Right lobe of liver (tissue), 4 donors: Measurements from ENCODE around the gene OLIG2.

ENCODE experiments used
- POLR2A ChIP-seq: fragments of 450-650 bp; IDR thresholded peaks from one replicate; pipeline ENCODE4 v1.6.1; 2017; ENCODE audit warnings: antibody characterized with exemption, mild to moderate bottlenecking
- TF ChIP-seq, protein P1 (sequence below), 4 donors: fragments of 200-600 bp in 3 of 4; fragments of 450-650 bp in 1 of 4; IDR thresholded peaks; one replicate each; pipeline versions ENCODE4 v1.5.1 to v1.8.0; 2016 to 2022; ENCODE audit warnings: antibody characterized with exemption in 4 of 4, mild to moderate bottlenecking in 2 of 4
- donor health status: DM: no; HTN: no; CAD: no.
- donor health status: DM: no; HTN: no; CAD: no.
- donor health status: DM: no; HTN: yes; CAD: no.

GRCh38 chr21:33073636-33074035 lies 47.9 kb downstream of the OLIG2 start:
- TF ChIP-seq, protein P1, sequence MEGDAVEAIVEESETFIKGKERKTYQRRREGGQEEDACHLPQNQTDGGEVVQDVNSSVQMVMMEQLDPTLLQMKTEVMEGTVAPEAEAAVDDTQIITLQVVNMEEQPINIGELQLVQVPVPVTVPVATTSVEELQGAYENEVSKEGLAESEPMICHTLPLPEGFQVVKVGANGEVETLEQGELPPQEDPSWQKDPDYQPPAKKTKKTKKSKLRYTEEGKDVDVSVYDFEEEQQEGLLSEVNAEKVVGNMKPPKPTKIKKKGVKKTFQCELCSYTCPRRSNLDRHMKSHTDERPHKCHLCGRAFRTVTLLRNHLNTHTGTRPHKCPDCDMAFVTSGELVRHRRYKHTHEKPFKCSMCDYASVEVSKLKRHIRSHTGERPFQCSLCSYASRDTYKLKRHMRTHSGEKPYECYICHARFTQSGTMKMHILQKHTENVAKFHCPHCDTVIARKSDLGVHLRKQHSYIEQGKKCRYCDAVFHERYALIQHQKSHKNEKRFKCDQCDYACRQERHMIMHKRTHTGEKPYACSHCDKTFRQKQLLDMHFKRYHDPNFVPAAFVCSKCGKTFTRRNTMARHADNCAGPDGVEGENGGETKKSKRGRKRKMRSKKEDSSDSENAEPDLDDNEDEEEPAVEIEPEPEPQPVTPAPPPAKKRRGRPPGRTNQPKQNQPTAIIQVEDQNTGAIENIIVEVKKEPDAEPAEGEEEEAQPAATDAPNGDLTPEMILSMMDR (IDR thresholded peaks at IDR 0.05) = no peak
- TF ChIP-seq POLR2A = no peak
